Thoracic aorta (tissue), 2 donors: Measurements from ENCODE around the gene TEX11. TPM values are rescaled to one million over a fixed set of nuclear protein-coding genes. Genes with fewer than 3 reads are reported as not detected.

Experiments used
- ATAC-seq: fragments of 150-250 bp; one replicate; pipeline ENCODE4 v1.8.0; 2017; ENCODE audit warnings: low read depth; ENCODE audit not compliant: insufficient number of reproducible peaks, low FRiP score
- DNase-seq: peaks from one replicate; pipeline ENCODE4 v3.0.0-alpha.2; 2020; ENCODE audit warnings: low spot score
- H3K27ac ChIP-seq, 2 donors: fragments of 200-600 bp; sonication (generic); 1 replicate in 1 of 2; 2 replicates in 1 of 2; pipeline ENCODE4 v1.5.1; 2016; ENCODE audit warnings: mild to moderate bottlenecking in 2 of 2, moderate library complexity in 2 of 2
- H3K27me3 ChIP-seq: fragments of 200-600 bp; sonication (generic); replicated peaks from 2 replicates; pipeline ENCODE4 v1.6.0; 2016; ENCODE audit warnings: mild to moderate bottlenecking; ENCODE audit not compliant: insufficient read depth
- H3K36me3 ChIP-seq: fragments of 200-600 bp; sonication (generic); one replicate; pipeline ENCODE4 v1.5.1; 2016
- H3K4me1 ChIP-seq, 2 donors: fragments of 200-600 bp; sonication (generic); 1 replicate in 1 of 2; 2 replicates in 1 of 2; pipeline versions ENCODE4 v1.5.1 to v1.6.0; 2016; ENCODE audit warnings: low read depth in 2 of 2, mild to moderate bottlenecking in 1 of 2; ENCODE audit not compliant: control insufficient read depth in 1 of 2
- H3K4me3 ChIP-seq: fragments of 200-600 bp; sonication (generic); 2 replicates; pipeline ENCODE4 v1.5.1; 2016; ENCODE audit warnings: mild to moderate bottlenecking
- H3K9me3 ChIP-seq: fragments of 200-600 bp; sonication (generic); 2 replicates; pipeline ENCODE4 v1.5.1; 2016
- total RNA-seq, 2 donors: library from RNA; depleted of rRNA; stranded (reverse); fragments of >200 nt; gene quantifications; one replicate each; pipeline versions ENCODE4 v1.1.0 to v1.2.3, GENCODE V29; 2016
- TF ChIP-seq, protein P1 (sequence below): fragments of 200-600 bp; sonication (generic); IDR thresholded peaks from one replicate; pipeline ENCODE4 v1.5.1; 2019; ENCODE audit warnings: antibody characterized with exemption

Gene TEX11
- total RNA-seq, 2 donors from 2014 or later, result not detected

GRCh38 chrX:70498129-70498528 lies 410.4 kb downstream of the TEX11 start:
- no peak for ATAC-seq
- peaks cover 15% of the 10 kb centered on the region for H3K36me3 ChIP-seq
- TF ChIP-seq, protein P1, sequence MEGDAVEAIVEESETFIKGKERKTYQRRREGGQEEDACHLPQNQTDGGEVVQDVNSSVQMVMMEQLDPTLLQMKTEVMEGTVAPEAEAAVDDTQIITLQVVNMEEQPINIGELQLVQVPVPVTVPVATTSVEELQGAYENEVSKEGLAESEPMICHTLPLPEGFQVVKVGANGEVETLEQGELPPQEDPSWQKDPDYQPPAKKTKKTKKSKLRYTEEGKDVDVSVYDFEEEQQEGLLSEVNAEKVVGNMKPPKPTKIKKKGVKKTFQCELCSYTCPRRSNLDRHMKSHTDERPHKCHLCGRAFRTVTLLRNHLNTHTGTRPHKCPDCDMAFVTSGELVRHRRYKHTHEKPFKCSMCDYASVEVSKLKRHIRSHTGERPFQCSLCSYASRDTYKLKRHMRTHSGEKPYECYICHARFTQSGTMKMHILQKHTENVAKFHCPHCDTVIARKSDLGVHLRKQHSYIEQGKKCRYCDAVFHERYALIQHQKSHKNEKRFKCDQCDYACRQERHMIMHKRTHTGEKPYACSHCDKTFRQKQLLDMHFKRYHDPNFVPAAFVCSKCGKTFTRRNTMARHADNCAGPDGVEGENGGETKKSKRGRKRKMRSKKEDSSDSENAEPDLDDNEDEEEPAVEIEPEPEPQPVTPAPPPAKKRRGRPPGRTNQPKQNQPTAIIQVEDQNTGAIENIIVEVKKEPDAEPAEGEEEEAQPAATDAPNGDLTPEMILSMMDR, result no peak
- H3K9me3 ChIP-seq, result no peaks in the 10 kb centered on the region
- DNase-seq, result no peak
- no peaks in the 10 kb centered on the region for H3K27me3 ChIP-seq
- H3K27ac ChIP-seq, result no peak overlapping the region
- no peaks in the 10 kb centered on the region for H3K4me1 ChIP-seq
- no peak overlapping the region for H3K4me3 ChIP-seq

- TF ChIP-seq, protein P1, result no peak
- Histone ChIP-seq H3K27me3 (no peaks in the 10 kb centered on the region), H3K36me3 (peaks cover 17% of the 10 kb centered on the region), H3K27ac (no peak overlapping the region), H3K9me3 (no peaks in the 10 kb centered on the region), H3K4me3 (no peak overlapping the region), H3K4me1 (no peaks in the 10 kb centered on the region)
- ATAC-seq, result no peak
- DNase-seq, result no peak
These were observed 411.5 kb downstream of the TEX11 start for GRCh38 chrX:70497026-70497425.

DNA sequence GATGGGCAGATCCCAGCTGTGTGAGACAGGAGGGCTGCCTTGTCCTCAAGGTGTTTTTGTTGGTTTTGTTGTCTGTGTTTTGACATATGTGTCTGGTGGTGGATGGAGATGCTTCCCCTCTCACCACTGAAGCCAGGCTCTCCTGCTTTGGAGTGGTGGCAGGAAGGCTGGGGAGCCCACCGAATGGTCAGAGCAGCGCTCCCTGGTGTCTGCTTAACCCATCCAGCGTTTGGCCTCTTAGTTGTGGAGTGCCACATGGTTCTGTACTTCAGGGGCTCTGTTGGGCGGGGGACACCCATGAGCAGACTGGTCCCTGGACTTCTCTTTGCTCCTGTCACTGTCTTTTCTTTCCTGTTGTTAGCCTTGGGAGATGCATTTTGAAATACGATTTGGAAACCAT lies 412.0 kb downstream of the TEX11 start:
- ATAC-seq, result no peak
- Histone ChIP-seq H3K4me3 (no peak overlapping the region), H3K9me3 (no peaks in the 10 kb centered on the region), H3K36me3 (peaks cover 17% of the 10 kb centered on the region), H3K27ac (no peak overlapping the region), H3K27me3 (no peaks in the 10 kb centered on the region), H3K4me1 (no peaks in the 10 kb centered on the region)
- DNase-seq, result no peak
- TF ChIP-seq, protein P1, result no peak

DNA sequence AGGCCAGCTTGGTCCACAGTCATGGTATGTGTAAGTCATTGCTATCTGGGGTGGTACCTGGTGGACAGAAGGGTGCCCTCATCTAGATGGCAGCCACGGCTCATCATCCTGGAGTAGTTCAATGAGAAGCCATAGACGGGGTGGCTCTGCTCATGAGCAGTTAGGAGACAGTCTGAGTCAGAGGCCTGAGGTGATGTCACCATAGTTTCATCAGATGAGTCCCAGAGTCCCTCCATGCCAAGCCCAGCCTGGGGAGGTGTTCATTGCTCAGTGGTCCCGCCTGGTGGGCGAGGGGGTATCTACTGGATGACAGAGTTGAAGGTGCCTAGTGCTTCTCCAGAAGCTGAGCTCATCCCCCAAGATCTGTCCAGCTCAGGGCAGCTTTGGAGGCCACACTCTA lies 414.1 kb downstream of the TEX11 start:
- Histone ChIP-seq H3K4me3 (no peak overlapping the region), H3K27ac (no peak overlapping the region), H3K36me3 (peaks cover 11% of the 10 kb centered on the region), H3K9me3 (no peaks in the 10 kb centered on the region), H3K4me1 (no peaks in the 10 kb centered on the region), H3K27me3 (no peaks in the 10 kb centered on the region)
- TF ChIP-seq, protein P1, result no peak
- DNase-seq, result no peak
- no peak for ATAC-seq

DNA sequence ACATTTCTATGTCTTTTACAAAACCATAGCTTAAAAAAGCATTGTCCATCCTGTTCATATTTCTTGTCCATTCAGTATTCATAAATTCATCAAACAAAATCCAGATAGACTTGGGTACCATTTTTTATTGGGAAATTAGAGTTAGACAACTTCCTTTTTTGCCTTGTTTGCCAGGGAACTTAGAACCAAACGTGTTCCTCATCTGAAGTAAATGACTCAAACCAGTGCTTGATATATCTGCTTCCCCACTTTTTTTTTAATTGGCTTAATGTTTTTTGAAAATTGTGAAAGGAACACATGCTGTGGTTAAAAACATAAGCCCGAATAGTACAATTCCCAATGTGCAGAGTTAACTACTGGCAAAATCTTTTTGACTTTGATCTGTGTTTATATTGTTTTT lies 419.7 kb downstream of the TEX11 start:
- TF ChIP-seq, protein P1, result no peak
- Histone ChIP-seq H3K9me3 (no peaks in the 10 kb centered on the region), H3K27me3 (no peaks in the 10 kb centered on the region), H3K27ac (no peak overlapping the region), H3K36me3 (peaks cover 7% of the 10 kb centered on the region), H3K4me1 (no peaks in the 10 kb centered on the region), H3K4me3 (no peak overlapping the region)
- DNase-seq (no peak), ATAC-seq (no peak)
